GM19467 (cell line): ENCODE results near the gene THAP12.
A peak's percentile ranks its signal among the peaks of the same experiment; 100 is the strongest.
"Not testable (repeated sequence)": the region's sequence is repeated elsewhere in the genome, so short reads cannot be mapped to it uniquely, and the experiment has no call there.

Experiments
- ATAC-seq: cut with Tn5 transposase; IDR thresholded peaks from one replicate; pipeline ENCODE4 v1.9.1; 2021; ENCODE audit warnings: mild to moderate bottlenecking, moderate library complexity; ENCODE audit not compliant: unreplicated experiment

The THAP12 gene

GRCh38 chr11:76380977-76381719 is at the start of gene THAP12, which contains the start of gene GVQW3:
THAP12 (minus strand) TSS chr11:76381132; CDS start chr11:76380836, 296 bp downstream.
GVQW3 (plus strand) TSS chr11:76381323; CDS start chr11:76381829, 506 bp downstream.
- ATAC-seq = peak; percentile 75

- ATAC-seq = no peak
These were observed 45.7 kb upstream of the THAP12 start for GRCh38 chr11:76426660-76427059.

GRCh38 chr11:76424891-76425290 is 44.0 kb upstream of the THAP12 start:
- ATAC-seq = no peak

- no peak for ATAC-seq
These were observed 43.4 kb upstream of the THAP12 start for GRCh38 chr11:76424379-76424778.

GRCh38 chr11:76419896-76420295 is 39.0 kb upstream of the THAP12 start:
- ATAC-seq = no peak

- no peak for ATAC-seq
These were observed 34.1 kb upstream of the THAP12 start for GRCh38 chr11:76415073-76415472.

GRCh38 chr11:76410851-76411357 is 30.0 kb upstream of the THAP12 start:
- ATAC-seq = no peak

GRCh38 chr11:76408171-76408965 is 27.4 kb upstream of the THAP12 start:
- ATAC-seq = no peak

GRCh38 chr11:76406359-76406758 is 25.4 kb upstream of the THAP12 start:
- ATAC-seq = no peak

- not testable (repeated sequence) for ATAC-seq
These were observed 20.6 kb upstream of the THAP12 start for GRCh38 chr11:76401484-76401883.

GRCh38 chr11:76400967-76401366 is 20.0 kb upstream of the THAP12 start:
- ATAC-seq = no peak

- ATAC-seq = peak; percentile 57
These were observed 16.5 kb upstream of the THAP12 start for GRCh38 chr11:76397383-76397782.

- no peak for ATAC-seq
These were observed 14.4 kb upstream of the THAP12 start for GRCh38 chr11:76395296-76395695.

GRCh38 chr11:76394411-76394810 is 13.5 kb upstream of the THAP12 start:
- ATAC-seq = no peak

- ATAC-seq = no peak
These were observed 11.9 kb upstream of the THAP12 start for GRCh38 chr11:76392870-76393269.

- no peak for ATAC-seq
These were observed 11.0 kb upstream of the THAP12 start for GRCh38 chr11:76391811-76392475.

- no peak for ATAC-seq
These were observed 10.1 kb upstream of the THAP12 start for GRCh38 chr11:76391021-76391420.

GRCh38 chr11:76388408-76388807 is 7.5 kb upstream of the THAP12 start:
- no peak for ATAC-seq

GRCh38 chr11:76385903-76386302 is 5.0 kb upstream of the THAP12 start:
- ATAC-seq = no peak

- ATAC-seq = no peak
These were observed 1.3 kb upstream of the THAP12 start for GRCh38 chr11:76382209-76382608.
